HepG2 (cell line): ENCODE results near the gene PRSS38. TPM values are rescaled to one million over a fixed set of nuclear protein-coding genes. Genes with fewer than 3 reads are reported as not detected.

Source experiments
- ATAC-seq: fragments of 200-7000 bp; cut with Tn5 transposase; 3 replicates; pipeline ENCODE4 v1.9.1; 2020; ENCODE audit warnings: mild to moderate bottlenecking, moderate library complexity
- BruUV-seq: library from RNA; stranded (reverse); fragments of 400-500 nt; replicated peaks from 2 replicates; lab custom pipeline; 2021; lab: Mats Ljungman, UMichigan
- CTCF ChIA-PET: fragments of 300-600 bp; formaldehyde crosslinking; extraction: SDS; loops from one replicate; lab custom pipeline; 2021; ENCODE audit warnings: low total read pairs, inconsistent platforms, low intra/inter-chr PET ratio; lab: Yijun Ruan, JAX
- POLR2A ChIA-PET: fragments of 350-600 bp; sonication (Branson Sonifier 250); formaldehyde crosslinking; loops from one replicate; lab custom pipeline; 2020; ENCODE audit warnings: antibody characterized with exemption, inconsistent platforms; lab: Yijun Ruan, JAX
- DNase-seq: peaks from one replicate; pipeline ENCODE4 v3.0.0-alpha.2; 2015; ENCODE audit warnings: low spot score
- FAIRE-seq: peaks from 3 replicates; lab custom pipeline; 2011; peaks lifted over from hg19 to GRCh38; lab: Jason Lieb, UNC
- H2AFZ ChIP-seq: one replicate; pipeline ENCODE4 v1.6.1; 2011; ENCODE audit warnings: low read length, inconsistent platforms
- H3K27ac ChIP-seq: fragments of 300-600 bp; 3 replicates; pipeline ENCODE4 v1.8.0; 2011; ENCODE audit warnings: mixed run types, mild to moderate bottlenecking, mixed read lengths, low read length, inconsistent platforms; ENCODE audit not compliant: insufficient read depth; ENCODE audit errors: extremely low read length
- H3K27me3 ChIP-seq, 2 experiments: fragments of 200-600 bp in 1 of 2; 2 replicates in 1 of 2; 3 replicates in 1 of 2; pipeline versions ENCODE4 v1.6.0 to v1.8.0; 2011; ENCODE audit warnings: low read length in 2 of 2, mild to moderate bottlenecking in 2 of 2, moderate library complexity in 2 of 2, inconsistent platforms in 1 of 2; ENCODE audit not compliant: insufficient read depth in 2 of 2, control insufficient read depth in 1 of 2
- H3K36me3 ChIP-seq, 2 experiments: fragments of 200-600 bp in 1 of 2; replicated peaks in 1 of 2; 2 replicates in 1 of 2; 3 replicates in 1 of 2; pipeline versions ENCODE4 v1.5.1 to v1.8.0; 2011; ENCODE audit warnings: low read length in 2 of 2, inconsistent platforms in 1 of 2; ENCODE audit not compliant: insufficient read depth in 2 of 2, control insufficient read depth in 1 of 2
- H3K4me1 ChIP-seq: 2 replicates; pipeline ENCODE4 v1.5.1; 2012; ENCODE audit warnings: low read length, inconsistent platforms; ENCODE audit not compliant: insufficient read depth
- H3K4me2 ChIP-seq: 2 replicates; pipeline ENCODE4 v1.6.0; 2011; ENCODE audit warnings: low read depth, low read length, inconsistent platforms
- H3K4me3 ChIP-seq, 3 experiments: fragments of 200-600 bp in 1 of 3; sonication (generic), shearing (Covaris generic) in 1 of 3; replicated peaks in 1 of 3; 2 replicates each; pipeline ENCODE4 v1.5.1; 2011 to 2016; ENCODE audit warnings: low read length in 3 of 3, inconsistent platforms in 2 of 3, low read depth in 2 of 3, mild to moderate bottlenecking in 2 of 3, control low read depth in 1 of 3, mixed read lengths in 1 of 3; ENCODE audit not compliant: insufficient read depth in 1 of 3
- H3K79me2 ChIP-seq: one replicate; pipeline ENCODE4 v1.6.1; 2011; ENCODE audit warnings: low read length, inconsistent platforms; ENCODE audit not compliant: insufficient read depth
- H3K9ac ChIP-seq: 2 replicates; pipeline ENCODE4 v1.6.0; 2011; ENCODE audit warnings: mild to moderate bottlenecking, low read depth, low read length, inconsistent platforms; ENCODE audit not compliant: insufficient read depth
- H3K9me3 ChIP-seq: 2 replicates; pipeline ENCODE4 v1.5.1; 2012; ENCODE audit warnings: mild to moderate bottlenecking, low read length
- H4K20me1 ChIP-seq: 2 replicates; pipeline ENCODE4 v1.6.0; 2011; ENCODE audit warnings: inconsistent platforms, mild to moderate bottlenecking, low read length, moderate library complexity; ENCODE audit not compliant: insufficient read depth
- PHF8 ChIP-seq: sonication (generic); formaldehyde crosslinking; IDR thresholded peaks from 2 replicates; pipeline ENCODE4 v1.5.0; 2020; ENCODE audit warnings: missing genetic modification reagents
- SOX13 ChIP-seq, 3 experiments: fragments of 450-650 bp in 1 of 3; sonication (generic) in 1 of 3; formaldehyde crosslinking in 1 of 3; IDR thresholded peaks in 2 of 3; conservative IDR thresholded peaks in 1 of 3; 2 replicates each; pipeline versions ENCODE4 v1.5.0 to v1.6.1; 2016 to 2020; ENCODE audit warnings: antibody characterized with exemption in 1 of 3, mild to moderate bottlenecking in 1 of 3, missing compliant biosample characterization in 1 of 3, missing genetic modification reagents in 1 of 3, moderate library complexity in 1 of 3
- ZNF44 ChIP-seq: sonication (generic); formaldehyde crosslinking; IDR thresholded peaks from 2 replicates; pipeline ENCODE4 v1.5.1; 2020; ENCODE audit warnings: mild to moderate bottlenecking, missing genetic modification reagents
- ZNF670 ChIP-seq: sonication (generic); formaldehyde crosslinking; IDR thresholded peaks from 2 replicates; pipeline ENCODE4 v1.8.0; 2022; ENCODE audit warnings: mild to moderate bottlenecking, missing genetic modification reagents, borderline replicate concordance
- ZNF672 ChIP-seq: sonication (generic); formaldehyde crosslinking; IDR thresholded peaks from 2 replicates; pipeline ENCODE4 v1.8.1; 2022; ENCODE audit warnings: missing genetic modification reagents
- WGBS: methylation state at CpG from one replicate; pipeline ENCODE4 v1.1.6; 2017; ENCODE audit warnings: low lambda C conversion rate; 5-methylcytosine and 5-hydroxymethylcytosine counted together
- in situ Hi-C: cut with HindIII; loops from 2 replicates; pipeline ENCODE4 v1.10.0; 2017; ENCODE audit warnings: low pct_unique_long_range_greater_than_20kb; ENCODE audit not compliant: extremely low pct_ligation_motif_present
- intact Hi-C: fragments of 100-400 bp; cut with micrococcal nuclease; formaldehyde crosslinking; loops from one replicate; pipeline ENCODE4 v1.10.0; 2022; ENCODE audit not compliant: unreplicated experiment
- polyA plus RNA-seq, 8 experiments: library from polyadenylated mRNA; depleted of rRNA in 3 of 8; stranded (reverse) in 7 of 8; unstranded in 1 of 8; fragments of >200 nt; fragmentation: Illumina TruSeq in 4 of 8; extraction: Trizol in 4 of 8; gene quantifications; 2 replicates each; pipeline versions ENCODE4 v1.2.1 to v1.2.3, GENCODE V29; 2011 to 2016; ENCODE audit warnings: low read depth in 4 of 8, missing spikeins in 1 of 8, mixed read lengths in 1 of 8; ENCODE audit not compliant: insufficient read depth in 1 of 8
- total RNA-seq, 5 experiments: library from RNA; depleted of rRNA; stranded (reverse); fragments of >200 nt; fragmentation: Illumina TruSeq; extraction: Trizol; gene quantifications; 2 replicates each; pipeline ENCODE4 v1.2.3, GENCODE V29; 2016; ENCODE audit warnings: low read depth in 1 of 5
- TF ChIP-seq, protein P1 (sequence below): sonication (generic); formaldehyde crosslinking; IDR thresholded peaks from 2 replicates; pipeline ENCODE4 v1.5.1; 2020; ENCODE audit warnings: mild to moderate bottlenecking, missing genetic modification reagents, borderline replicate concordance
- TF ChIP-seq, protein P2 (sequence below): IDR thresholded peaks from 2 replicates; pipeline ENCODE4 v1.6.1; 2012; ENCODE audit warnings: inconsistent platforms

PRSS38 gene
- total and polyA plus RNA-seq, 2 of the 13 experiments (the other 11 are each of a cell fraction or from before 2014, with no cell fraction given): not detected

DNA sequence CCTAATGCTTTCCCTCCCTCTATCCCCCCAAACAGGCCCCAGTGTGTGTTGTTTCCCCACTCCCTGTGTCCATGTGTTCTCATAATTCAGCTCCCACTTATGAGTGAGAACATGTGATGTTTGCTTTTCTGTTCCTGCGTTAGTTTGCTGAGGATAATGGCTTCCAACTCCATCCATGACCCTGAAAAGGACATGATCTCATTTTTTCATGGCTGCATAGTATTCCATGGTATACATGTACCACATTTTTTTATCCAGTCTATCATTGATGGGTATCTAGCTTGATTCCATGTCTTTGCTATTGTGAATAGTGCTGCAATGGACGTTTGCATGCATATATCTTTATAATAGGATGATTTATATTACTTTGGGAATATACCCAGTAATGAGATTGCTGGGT, 8.7 kb downstream of the PRSS38 start:
- no peak overlapping the region for H2AFZ ChIP-seq
- FAIRE-seq: no peak
- POLR2A ChIA-PET: no interaction called here
- no peaks in the 10 kb centered on the region for H3K36me3 ChIP-seq
- H3K4me3 ChIP-seq: no peak overlapping the region
- H3K9ac ChIP-seq: no peak overlapping the region
- no peak overlapping the region for H3K4me2 ChIP-seq
- no peaks in the 10 kb centered on the region for H4K20me1 ChIP-seq
- no peaks in the 10 kb centered on the region for H3K9me3 ChIP-seq
- no peaks in the 10 kb centered on the region for H3K27me3 ChIP-seq
- TF ChIP-seq ZNF44: no peak
- TF ChIP-seq PHF8 (CRISPR knock-in tag): no peak
- TF ChIP-seq ZNF670 (CRISPR knock-in tag): no peak
- H3K27ac ChIP-seq: no peak overlapping the region
- WGBS: 2% methylated on average over 2 of the region's 2 CpGs
- DNase-seq: no peak
- no peak for ATAC-seq
- in situ Hi-C loops: no loop called here
- H3K4me1 ChIP-seq: no peaks in the 10 kb centered on the region
- intact Hi-C loops: no loop called here
- no peaks in the 10 kb centered on the region for H3K79me2 ChIP-seq
- CTCF ChIA-PET: no interaction called here
- no TSS peak for BruUV-seq

DNA sequence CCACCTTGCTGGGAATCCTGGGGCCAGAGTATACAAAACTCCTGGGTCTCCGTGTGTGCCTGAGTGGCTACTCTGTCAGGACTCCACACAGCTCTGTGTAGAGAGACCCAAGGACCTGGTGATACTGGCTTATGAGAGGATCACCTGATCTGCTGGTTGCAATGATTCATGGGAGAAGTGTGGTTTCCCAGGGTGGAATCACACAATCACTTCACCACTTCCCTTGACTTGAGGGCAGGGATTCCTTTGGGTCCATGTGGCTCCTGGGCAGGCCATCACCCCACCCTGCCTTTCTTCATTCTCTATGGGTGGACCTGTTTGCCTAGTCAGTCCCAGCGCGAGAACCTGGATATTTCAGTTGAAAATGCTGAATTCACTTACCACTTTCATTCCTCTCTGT, 13.3 kb downstream of the PRSS38 start:
- Histone ChIP-seq H3K27me3 (no peaks in the 10 kb centered on the region), H3K4me3 (no peak overlapping the region), H3K4me2 (no peak overlapping the region), H3K4me1 (no peaks in the 10 kb centered on the region), H4K20me1 (no peaks in the 10 kb centered on the region), H2AFZ (no peak overlapping the region), H3K9me3 (no peaks in the 10 kb centered on the region), H3K9ac (no peak overlapping the region), H3K36me3 (no peaks in the 10 kb centered on the region), H3K27ac (no peak overlapping the region), H3K79me2 (no peaks in the 10 kb centered on the region)
- CTCF ChIA-PET: no interaction called here
- no TSS peak for BruUV-seq
- in situ Hi-C loops (no loop called here), intact Hi-C loops (no loop called here)
- no peak for DNase-seq
- no peak for ATAC-seq
- TF ChIP-seq, protein P1, sequence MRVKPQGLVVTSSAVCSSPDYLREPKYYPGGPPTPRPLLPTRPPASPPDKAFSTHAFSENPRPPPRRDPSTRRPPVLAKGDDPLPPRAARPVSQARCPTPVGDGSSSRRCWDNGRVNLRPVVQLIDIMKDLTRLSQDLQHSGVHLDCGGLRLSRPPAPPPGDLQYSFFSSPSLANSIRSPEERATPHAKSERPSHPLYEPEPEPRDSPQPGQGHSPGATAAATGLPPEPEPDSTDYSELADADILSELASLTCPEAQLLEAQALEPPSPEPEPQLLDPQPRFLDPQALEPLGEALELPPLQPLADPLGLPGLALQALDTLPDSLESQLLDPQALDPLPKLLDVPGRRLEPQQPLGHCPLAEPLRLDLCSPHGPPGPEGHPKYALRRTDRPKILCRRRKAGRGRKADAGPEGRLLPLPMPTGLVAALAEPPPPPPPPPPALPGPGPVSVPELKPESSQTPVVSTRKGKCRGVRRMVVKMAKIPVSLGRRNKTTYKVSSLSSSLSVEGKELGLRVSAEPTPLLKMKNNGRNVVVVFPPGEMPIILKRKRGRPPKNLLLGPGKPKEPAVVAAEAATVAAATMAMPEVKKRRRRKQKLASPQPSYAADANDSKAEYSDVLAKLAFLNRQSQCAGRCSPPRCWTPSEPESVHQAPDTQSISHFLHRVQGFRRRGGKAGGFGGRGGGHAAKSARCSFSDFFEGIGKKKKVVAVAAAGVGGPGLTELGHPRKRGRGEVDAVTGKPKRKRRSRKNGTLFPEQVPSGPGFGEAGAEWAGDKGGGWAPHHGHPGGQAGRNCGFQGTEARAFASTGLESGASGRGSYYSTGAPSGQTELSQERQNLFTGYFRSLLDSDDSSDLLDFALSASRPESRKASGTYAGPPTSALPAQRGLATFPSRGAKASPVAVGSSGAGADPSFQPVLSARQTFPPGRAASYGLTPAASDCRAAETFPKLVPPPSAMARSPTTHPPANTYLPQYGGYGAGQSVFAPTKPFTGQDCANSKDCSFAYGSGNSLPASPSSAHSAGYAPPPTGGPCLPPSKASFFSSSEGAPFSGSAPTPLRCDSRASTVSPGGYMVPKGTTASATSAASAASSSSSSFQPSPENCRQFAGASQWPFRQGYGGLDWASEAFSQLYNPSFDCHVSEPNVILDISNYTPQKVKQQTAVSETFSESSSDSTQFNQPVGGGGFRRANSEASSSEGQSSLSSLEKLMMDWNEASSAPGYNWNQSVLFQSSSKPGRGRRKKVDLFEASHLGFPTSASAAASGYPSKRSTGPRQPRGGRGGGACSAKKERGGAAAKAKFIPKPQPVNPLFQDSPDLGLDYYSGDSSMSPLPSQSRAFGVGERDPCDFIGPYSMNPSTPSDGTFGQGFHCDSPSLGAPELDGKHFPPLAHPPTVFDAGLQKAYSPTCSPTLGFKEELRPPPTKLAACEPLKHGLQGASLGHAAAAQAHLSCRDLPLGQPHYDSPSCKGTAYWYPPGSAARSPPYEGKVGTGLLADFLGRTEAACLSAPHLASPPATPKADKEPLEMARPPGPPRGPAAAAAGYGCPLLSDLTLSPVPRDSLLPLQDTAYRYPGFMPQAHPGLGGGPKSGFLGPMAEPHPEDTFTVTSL (CRISPR knock-in tag): no peak
- TF ChIP-seq SOX13 (IDR thresholded peaks at IDR 0.05): no peak
- no peak for TF ChIP-seq SOX13 (CRISPR knock-in tag; conservative IDR thresholded peaks at IDR 0.05 in 1 of 2, IDR thresholded peaks at IDR 0.05 in 1 of 2)
- TF ChIP-seq, protein P2, sequence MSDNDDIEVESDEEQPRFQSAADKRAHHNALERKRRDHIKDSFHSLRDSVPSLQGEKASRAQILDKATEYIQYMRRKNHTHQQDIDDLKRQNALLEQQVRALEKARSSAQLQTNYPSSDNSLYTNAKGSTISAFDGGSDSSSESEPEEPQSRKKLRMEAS: no peak
- TF ChIP-seq ZNF672 (CRISPR knock-in tag): no peak
- POLR2A ChIA-PET: no interaction called here
- no peak for FAIRE-seq
- 25% methylated on average over 2 of the region's 3 CpGs for WGBS
